Rectal smooth muscle tissue (tissue), 1 donor: Measurements from ENCODE around the gene GAK.

Source experiments
- H3K27ac ChIP-seq: one replicate; pipeline ENCODE4 v1.7.0; 2013; ENCODE audit warnings: low read depth, low read length, inconsistent platforms
- H3K27me3 ChIP-seq: one replicate; pipeline ENCODE4 v1.7.0; 2013; ENCODE audit warnings: low read length; ENCODE audit not compliant: control insufficient read depth, insufficient read depth
- H3K36me3 ChIP-seq: one replicate; pipeline ENCODE4 v1.7.0; 2013; ENCODE audit warnings: low read length; ENCODE audit not compliant: control insufficient read depth, insufficient read depth
- H3K4me1 ChIP-seq: one replicate; pipeline ENCODE4 v1.7.0; 2013; ENCODE audit warnings: low read length; ENCODE audit not compliant: control insufficient read depth, insufficient read depth
- H3K4me3 ChIP-seq: one replicate; pipeline ENCODE4 v1.7.0; 2013; ENCODE audit warnings: low read length
- H3K9ac ChIP-seq: one replicate; pipeline ENCODE4 v1.7.0; 2013; ENCODE audit warnings: low read length

GAK gene

GRCh38 chr4:879729-880077, 52.4 kb downstream of the GAK start:
- Histone ChIP-seq H3K9ac (no peak overlapping the region), H3K27me3 (no peaks in the 10 kb centered on the region), H3K27ac (no peak overlapping the region), H3K36me3 (peaks cover 28% of the 10 kb centered on the region), H3K4me1 (no peaks in the 10 kb centered on the region), H3K4me3 (no peak overlapping the region)

GRCh38 chr4:878796-879728, 53.1 kb downstream of the GAK start:
- Histone ChIP-seq H3K9ac (no peak overlapping the region), H3K36me3 (peaks cover 32% of the 10 kb centered on the region), H3K27me3 (no peaks in the 10 kb centered on the region), H3K27ac (no peak overlapping the region), H3K4me3 (no peak overlapping the region), H3K4me1 (no peaks in the 10 kb centered on the region)

GRCh38 chr4:877502-877901, 54.6 kb downstream of the GAK start:
- no peak overlapping the region for H3K9ac ChIP-seq
- no peaks in the 10 kb centered on the region for H3K27me3 ChIP-seq
- no peaks in the 10 kb centered on the region for H3K4me1 ChIP-seq
- H3K4me3 ChIP-seq = no peak overlapping the region
- no peak overlapping the region for H3K27ac ChIP-seq
- peaks cover 39% of the 10 kb centered on the region for H3K36me3 ChIP-seq

GRCh38 chr4:876780-877179, 55.3 kb downstream of the GAK start:
- H3K27ac ChIP-seq = no peak overlapping the region
- no peaks in the 10 kb centered on the region for H3K4me1 ChIP-seq
- no peaks in the 10 kb centered on the region for H3K27me3 ChIP-seq
- H3K9ac ChIP-seq = no peak overlapping the region
- no peak overlapping the region for H3K4me3 ChIP-seq
- peaks cover 41% of the 10 kb centered on the region for H3K36me3 ChIP-seq

GRCh38 chr4:875818-876423, 56.2 kb downstream of the GAK start:
- Histone ChIP-seq H3K27me3 (no peaks in the 10 kb centered on the region), H3K36me3 (peaks cover 35% of the 10 kb centered on the region), H3K27ac (no peak overlapping the region)

GRCh38 chr4:874971-875817, 56.9 kb downstream of the GAK start:
- peaks cover 37% of the 10 kb centered on the region for H3K36me3 ChIP-seq
- no peak overlapping the region for H3K27ac ChIP-seq

More at GRCh38 chr4:875818-876423, 56.2 kb downstream of the GAK start:
- no peak overlapping the region for H3K9ac ChIP-seq
- no peak overlapping the region for H3K4me3 ChIP-seq
- H3K4me1 ChIP-seq = no peaks in the 10 kb centered on the region

GRCh38 chr4:874056-874455, 58.1 kb downstream of the GAK start:
- H3K27ac ChIP-seq = no peak overlapping the region
- no peaks in the 10 kb centered on the region for H3K27me3 ChIP-seq

More at GRCh38 chr4:874971-875817, 56.9 kb downstream of the GAK start:
- no peak overlapping the region for H3K4me3 ChIP-seq
- no peak overlapping the region for H3K9ac ChIP-seq
- H3K4me1 ChIP-seq = no peaks in the 10 kb centered on the region
- no peaks in the 10 kb centered on the region for H3K27me3 ChIP-seq

GRCh38 chr4:872241-872981, 59.7 kb downstream of the GAK start:
- Histone ChIP-seq H3K27ac (no peak overlapping the region), H3K4me1 (no peaks in the 10 kb centered on the region), H3K36me3 (peaks cover 37% of the 10 kb centered on the region), H3K27me3 (no peaks in the 10 kb centered on the region), H3K9ac (no peak overlapping the region), H3K4me3 (no peak overlapping the region)

More at GRCh38 chr4:874056-874455, 58.1 kb downstream of the GAK start:
- H3K9ac ChIP-seq = no peak overlapping the region
- H3K4me3 ChIP-seq = no peak overlapping the region
- peaks cover 38% of the 10 kb centered on the region for H3K36me3 ChIP-seq
- no peaks in the 10 kb centered on the region for H3K4me1 ChIP-seq

- no peaks in the 10 kb centered on the region for H3K4me1 ChIP-seq
- no peak overlapping the region for H3K4me3 ChIP-seq
- H3K27me3 ChIP-seq = no peaks in the 10 kb centered on the region
- H3K36me3 ChIP-seq = peaks cover 37% of the 10 kb centered on the region
- no peak overlapping the region for H3K27ac ChIP-seq
- no peak overlapping the region for H3K9ac ChIP-seq
Observed at GRCh38 chr4:871484-871883, 60.6 kb downstream of the GAK start.

GRCh38 chr4:870951-871350, 61.2 kb downstream of the GAK start:
- H3K27ac ChIP-seq = no peak overlapping the region
- H3K36me3 ChIP-seq = peaks cover 40% of the 10 kb centered on the region
- H3K4me1 ChIP-seq = no peaks in the 10 kb centered on the region

GRCh38 chr4:869776-870175, 62.3 kb downstream of the GAK start:
- Histone ChIP-seq H3K9ac (no peak overlapping the region), H3K4me3 (no peak overlapping the region), H3K36me3 (peaks cover 41% of the 10 kb centered on the region), H3K4me1 (no peaks in the 10 kb centered on the region), H3K27ac (no peak overlapping the region), H3K27me3 (no peaks in the 10 kb centered on the region)

More at GRCh38 chr4:870951-871350, 61.2 kb downstream of the GAK start:
- Histone ChIP-seq H3K27me3 (no peaks in the 10 kb centered on the region), H3K9ac (no peak overlapping the region), H3K4me3 (no peak overlapping the region)

GRCh38 chr4:868421-868820, 63.7 kb downstream of the GAK start:
- H3K27ac ChIP-seq = no peak overlapping the region
- H3K36me3 ChIP-seq = peaks cover 38% of the 10 kb centered on the region
- H3K4me3 ChIP-seq = no peak overlapping the region
- H3K9ac ChIP-seq = no peak overlapping the region
- H3K4me1 ChIP-seq = no peaks in the 10 kb centered on the region
- no peaks in the 10 kb centered on the region for H3K27me3 ChIP-seq
